Small intestine (tissue), 7 donors: ENCODE data around the gene KCNE3. TPM values are rescaled to one million over a fixed set of nuclear protein-coding genes. Genes with fewer than 3 reads are reported as not detected.

Source experiments
- DNase-seq, 2 donors: peaks; one replicate each; pipeline versions ENCODE4 v3.0.0 to v3.0.0-alpha.2; 2013
- FAIRE-seq: peaks from 2 replicates; lab custom pipeline; 2012; peaks lifted over from hg19 to GRCh38; lab: Jason Lieb, UNC
- H3K27ac ChIP-seq, 3 donors: one replicate each; pipeline ENCODE4 v1.5.1; 2013; ENCODE audit warnings: low read length in 2 of 3, mild to moderate bottlenecking in 2 of 3, control low read depth in 1 of 3, inconsistent platforms in 1 of 3, low read depth in 1 of 3, moderate library complexity in 1 of 3
- H3K27me3 ChIP-seq, 3 donors: one replicate each; pipeline ENCODE4 v1.6.1; 2013; ENCODE audit warnings: low read length in 3 of 3, inconsistent platforms in 1 of 3; ENCODE audit not compliant: control insufficient read depth in 3 of 3, insufficient read depth in 3 of 3
- H3K36me3 ChIP-seq, 3 donors: one replicate each; pipeline ENCODE4 v1.6.1; 2013; ENCODE audit warnings: low read length in 3 of 3, inconsistent platforms in 1 of 3, low read depth in 1 of 3, mild to moderate bottlenecking in 1 of 3, moderate library complexity in 1 of 3; ENCODE audit not compliant: control insufficient read depth in 3 of 3, insufficient read depth in 2 of 3
- H3K4me1 ChIP-seq, 3 donors: one replicate each; pipeline ENCODE4 v1.6.1; 2013; ENCODE audit warnings: low read length in 2 of 3, inconsistent platforms in 1 of 3, low read depth in 1 of 3, mild to moderate bottlenecking in 1 of 3, moderate library complexity in 1 of 3; ENCODE audit not compliant: control insufficient read depth in 3 of 3, insufficient read depth in 2 of 3
- H3K4me3 ChIP-seq, 3 donors: one replicate each; pipeline ENCODE4 v1.5.1; 2013; ENCODE audit warnings: low read length in 3 of 3, control low read depth in 1 of 3, inconsistent platforms in 1 of 3, low read depth in 1 of 3, mild to moderate bottlenecking in 1 of 3, moderate library complexity in 1 of 3
- H3K9me3 ChIP-seq, 2 donors: one replicate each; pipeline ENCODE4 v1.6.1; 2013; ENCODE audit warnings: low read depth in 1 of 2, low read length in 1 of 2; ENCODE audit not compliant: control insufficient read depth in 2 of 2, insufficient read depth in 1 of 2
- WGBS, 3 donors: extraction: QIAGEN DNeasy Blood & Tissue Kit; methylation state at CpG; one replicate each; pipeline ENCODE4 v1.1.7; 2013; 5-methylcytosine and 5-hydroxymethylcytosine counted together
- polyA plus RNA-seq, 4 donors: library from polyadenylated mRNA; stranded (reverse) in 3 of 4; unstranded in 1 of 4; fragments of 200-250 nt in 3 of 4; fragments of 120-200 nt in 1 of 4; gene quantifications; one replicate each; pipeline versions ENCODE4 v1.2.1 to v1.2.3, GENCODE V29; 2013
- donor health status: healthy with polysubstance abuse.
- donor health status: control.
- donor health status: control.
- donor health status: Bipolar disorder and iron deficiency.
- donor health status: healthy.

Gene KCNE3
- polyA plus RNA-seq, 4 donors: 17.0 to 88.4 (median 29.3) TPM

GRCh38 chr11:74444173-74444826, 23.0 kb downstream of the KCNE3 start:
- no peaks in the 10 kb centered on the region for H3K36me3 ChIP-seq
- H3K27ac ChIP-seq: no peak overlapping the region
- DNase-seq: no peak
- 30 to 67% (median 57%) methylated on average over 9 of the region's 9 CpGs for WGBS, 3 donors
- no peaks in the 10 kb centered on the region for H3K27me3 ChIP-seq
- FAIRE-seq: no peak
- H3K4me3 ChIP-seq: no peak overlapping the region
- H3K9me3 ChIP-seq: peaks cover 0 to 3% of the 10 kb centered on the region in 2 donors
- H3K4me1 ChIP-seq: peaks cover 0 to 25% (median 7%) of the 10 kb centered on the region in 3 donors

DNA sequence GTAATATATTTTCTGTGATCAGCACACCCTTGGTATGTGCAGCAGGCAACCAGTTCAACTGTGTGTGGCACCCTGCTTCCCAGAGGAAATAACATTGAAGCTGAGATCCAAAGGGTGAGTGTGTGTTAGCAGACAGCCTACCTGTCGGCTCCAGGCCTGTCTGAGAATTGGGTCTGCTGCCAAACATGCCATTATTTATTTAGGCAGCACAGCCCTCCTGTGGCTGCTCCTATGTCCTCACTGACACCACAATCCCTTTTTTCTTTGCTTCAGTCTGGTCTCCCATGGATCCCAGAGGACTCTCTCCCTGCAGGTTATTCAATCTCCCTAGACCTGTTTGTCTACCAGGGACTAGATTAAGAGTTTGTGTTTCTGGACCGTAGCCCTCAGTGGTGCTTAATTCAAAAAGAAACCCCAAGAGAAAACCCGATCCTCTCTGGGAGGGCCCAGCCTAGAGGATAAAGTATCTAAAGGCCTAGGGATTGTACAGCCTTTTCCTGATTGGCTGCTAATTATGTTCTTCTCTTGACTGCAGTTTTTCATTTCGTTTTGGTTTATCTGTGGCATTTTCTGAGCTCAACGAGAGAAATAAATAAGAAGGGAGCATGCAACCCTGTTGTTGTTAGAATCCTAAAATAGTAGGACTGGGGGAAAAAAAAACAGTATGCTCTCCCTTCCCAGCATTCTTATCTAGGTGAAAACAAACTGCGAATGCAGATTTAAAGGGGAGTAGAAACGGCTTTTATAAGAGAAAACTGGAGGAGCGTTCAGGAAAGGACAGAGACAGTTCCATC, 24.1 kb downstream of the KCNE3 start:
- H3K4me3 ChIP-seq: no peak overlapping the region
- WGBS, 3 donors: 28 to 50% (median 43%) methylated on average over 8 of the region's 8 CpGs
- peaks cover 0 to 3% of the 10 kb centered on the region in 2 donors for H3K9me3 ChIP-seq
- no peak for FAIRE-seq
- H3K36me3 ChIP-seq: no peaks in the 10 kb centered on the region
- DNase-seq: peak in 1 of 2 donors; percentile 55
- H3K27ac ChIP-seq: peak overlapping the region in 1 of 3 donors; percentile 38
- H3K27me3 ChIP-seq: no peaks in the 10 kb centered on the region
- H3K4me1 ChIP-seq: peaks cover 0 to 25% (median 7%) of the 10 kb centered on the region in 3 donors

- WGBS, 3 donors: 3 to 49% (median 37%) methylated on average over 3 of the region's 3 CpGs
- Histone ChIP-seq H3K27me3 (no peaks in the 10 kb centered on the region), H3K36me3 (no peaks in the 10 kb centered on the region), H3K9me3 (peaks cover 0 to 3% of the 10 kb centered on the region in 2 donors), H3K27ac (peak overlapping the region in 1 of 3 donors; percentile 42), H3K4me1 (peaks cover 0 to 25% (median 7%) of the 10 kb centered on the region in 3 donors), H3K4me3 (no peak overlapping the region)
- peak; percentile 67 to 68 for DNase-seq
- no peak for FAIRE-seq
Measured at GRCh38 chr11:74442636-74443035, 24.7 kb downstream of the KCNE3 start.

- no peak for FAIRE-seq
- 92 to 96% (median 92%) methylated on average over 1 of the region's 1 CpG for WGBS, 3 donors
- no peaks in the 10 kb centered on the region for H3K27me3 ChIP-seq
Measured at GRCh38 chr11:74438681-74439080, 28.7 kb downstream of the KCNE3 start.

DNA sequence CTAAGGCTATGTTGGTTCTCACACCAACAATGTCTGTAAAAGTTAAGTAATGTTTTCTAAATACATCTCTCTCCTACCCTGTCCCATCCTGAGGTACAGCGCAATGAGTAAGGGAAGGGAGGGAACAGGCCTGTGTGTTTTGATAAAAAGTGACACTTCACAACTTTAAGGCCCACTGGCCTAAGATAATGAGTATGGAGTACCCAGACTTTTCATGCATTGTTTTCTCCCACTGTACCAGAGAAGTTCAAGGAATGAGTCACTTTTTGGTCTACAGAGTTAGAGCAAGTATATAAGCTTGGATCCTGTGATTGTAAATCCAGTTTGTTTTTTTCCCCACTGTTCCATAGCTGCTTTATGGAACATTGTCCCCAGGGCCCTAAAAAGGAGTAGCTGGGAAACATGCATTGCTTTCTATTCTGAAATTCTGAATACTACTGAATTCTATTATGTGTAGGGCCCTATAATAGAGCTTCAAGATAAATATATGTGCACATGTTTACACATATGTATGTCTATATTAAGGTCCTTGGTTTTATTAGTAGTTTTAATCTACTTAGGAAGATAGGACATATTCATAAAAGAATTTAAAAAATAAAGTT, 29.8 kb downstream of the KCNE3 start:
- no peaks in the 10 kb centered on the region for H3K36me3 ChIP-seq
- peaks cover 0 to 3% of the 10 kb centered on the region in 2 donors for H3K9me3 ChIP-seq
- DNase-seq (no peak), FAIRE-seq (no peak)
- H3K4me1 ChIP-seq: peaks cover 0 to 16% (median 0%) of the 10 kb centered on the region in 3 donors
- WGBS, 3 donors: 90 to 100% (median 95%) methylated on average over 1 of the region's 1 CpG
- no peak overlapping the region for H3K27ac ChIP-seq
- no peaks in the 10 kb centered on the region for H3K27me3 ChIP-seq
- H3K4me3 ChIP-seq: no peak overlapping the region

More at GRCh38 chr11:74438681-74439080, 28.7 kb downstream of the KCNE3 start:
- no peak overlapping the region for H3K27ac ChIP-seq
- no peak overlapping the region for H3K4me3 ChIP-seq
- H3K9me3 ChIP-seq: peaks cover 0 to 3% of the 10 kb centered on the region in 2 donors
- peaks cover 0 to 27% (median under 1%) of the 10 kb centered on the region in 3 donors for H3K4me1 ChIP-seq
- no peaks in the 10 kb centered on the region for H3K36me3 ChIP-seq
- no peak for DNase-seq

- Histone ChIP-seq H3K4me1 (peaks cover 0 to 8% (median 0%) of the 10 kb centered on the region in 3 donors), H3K4me3 (no peak overlapping the region), H3K9me3 (no peaks in the 10 kb centered on the region), H3K27ac (no peak overlapping the region), H3K27me3 (no peaks in the 10 kb centered on the region), H3K36me3 (no peaks in the 10 kb centered on the region)
- 56 to 81% (median 76%) methylated on average over 7 of the region's 7 CpGs for WGBS, 3 donors
- FAIRE-seq (no peak), DNase-seq (peak in 1 of 2 donors; percentile 38)
Measured at GRCh38 chr11:74434528-74434927, 32.8 kb downstream of the KCNE3 start.

DNA sequence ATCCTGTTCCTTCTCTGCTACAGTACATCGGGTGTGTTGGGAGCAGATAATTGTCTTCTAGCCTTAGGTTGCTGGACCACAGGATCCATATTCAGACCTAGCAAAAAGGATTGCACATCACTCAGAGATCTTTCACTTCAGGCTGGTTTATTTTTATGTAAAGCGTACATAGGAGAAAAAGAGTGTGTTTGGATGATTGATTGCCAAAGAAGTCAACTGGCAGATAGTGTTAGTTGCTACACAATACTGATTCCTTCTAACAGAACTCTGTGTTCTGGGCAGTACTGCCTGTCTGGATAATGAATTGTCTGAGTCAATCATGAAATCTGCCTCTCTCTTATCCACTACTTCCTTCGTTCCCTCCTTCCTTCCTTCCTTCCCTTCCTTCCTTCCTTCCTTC, 38.1 kb downstream of the KCNE3 start:
- H3K9me3 ChIP-seq: peaks cover 0 to 7% of the 10 kb centered on the region in 2 donors
- no peaks in the 10 kb centered on the region for H3K4me1 ChIP-seq
- H3K27ac ChIP-seq: no peak overlapping the region
- H3K4me3 ChIP-seq: no peak overlapping the region
- H3K27me3 ChIP-seq: no peaks in the 10 kb centered on the region
- no peak for FAIRE-seq
- WGBS, 3 donors: 76 to 88% (median 78%) methylated on average over 3 of the region's 3 CpGs
- no peak for DNase-seq
- no peaks in the 10 kb centered on the region for H3K36me3 ChIP-seq

DNA sequence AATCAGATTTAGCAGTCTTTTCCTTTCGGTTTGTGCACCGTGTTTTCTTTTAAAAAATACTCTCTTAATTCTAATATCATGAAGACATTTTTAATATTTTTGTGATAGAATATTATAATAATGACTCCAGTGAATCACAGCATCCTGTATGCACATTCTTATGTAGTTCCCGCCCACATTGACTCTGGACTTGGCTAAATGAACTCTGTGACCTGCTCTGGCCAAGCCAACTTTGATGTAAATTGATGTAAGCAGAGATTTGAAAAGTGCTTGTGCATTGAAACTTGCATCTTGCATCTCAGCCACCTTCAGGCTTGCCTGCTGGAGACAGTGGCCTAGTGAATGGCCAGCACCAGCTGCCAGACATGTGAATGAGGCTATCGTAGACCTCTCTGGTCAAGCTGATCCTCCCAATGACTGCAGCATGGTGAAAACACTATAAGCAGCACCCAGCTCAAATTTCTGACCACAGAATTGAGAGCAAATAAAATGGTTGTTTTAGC, 39.9 kb downstream of the KCNE3 start:
- Histone ChIP-seq H3K4me1 (no peaks in the 10 kb centered on the region), H3K27ac (no peak overlapping the region), H3K4me3 (no peak overlapping the region), H3K9me3 (peaks cover 0 to 7% of the 10 kb centered on the region in 2 donors), H3K36me3 (no peaks in the 10 kb centered on the region), H3K27me3 (no peaks in the 10 kb centered on the region)
- FAIRE-seq (no peak), DNase-seq (no peak)
- 84 to 95% (median 89%) methylated on average over 4 of the region's 4 CpGs for WGBS, 3 donors
